HG03064 (cell line): ENCODE data around the gene GMCL2.
A peak's percentile ranks its signal among the peaks of the same experiment; 100 is the strongest.
"Not testable (repeated sequence)": the region's sequence is repeated elsewhere in the genome, so short reads cannot be mapped to it uniquely, and the experiment has no call there.

ENCODE experiments used
- ATAC-seq: cut with Tn5 transposase; IDR thresholded peaks from one replicate; pipeline ENCODE4 v1.9.1; 2021; ENCODE audit warnings: low read depth; ENCODE audit not compliant: unreplicated experiment

Gene GMCL2, protein sequence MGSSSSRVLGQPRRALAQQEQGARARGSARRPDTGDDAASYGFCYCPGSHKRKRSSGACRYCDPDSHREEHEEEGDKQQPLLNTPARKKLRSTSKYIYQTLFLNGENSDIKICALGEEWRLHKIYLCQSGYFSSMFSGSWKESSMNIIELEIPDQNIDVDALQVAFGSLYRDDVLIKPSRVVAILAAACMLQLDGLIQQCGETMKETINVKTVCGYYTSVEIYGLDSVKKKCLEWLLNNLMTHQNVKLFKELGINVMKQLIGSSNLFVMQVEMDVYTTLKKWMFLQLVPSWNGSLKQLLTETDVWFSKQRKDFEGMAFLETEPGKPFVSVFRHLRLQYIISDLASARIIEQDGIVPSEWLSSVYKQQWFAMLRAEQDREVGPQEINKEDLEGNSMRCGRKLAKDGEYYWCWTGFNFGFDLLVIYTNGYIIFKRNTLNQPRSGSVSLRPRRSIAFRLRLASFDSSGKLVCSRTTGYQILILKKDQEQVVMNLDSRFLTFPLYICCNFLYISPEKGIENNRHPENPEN

DNA sequence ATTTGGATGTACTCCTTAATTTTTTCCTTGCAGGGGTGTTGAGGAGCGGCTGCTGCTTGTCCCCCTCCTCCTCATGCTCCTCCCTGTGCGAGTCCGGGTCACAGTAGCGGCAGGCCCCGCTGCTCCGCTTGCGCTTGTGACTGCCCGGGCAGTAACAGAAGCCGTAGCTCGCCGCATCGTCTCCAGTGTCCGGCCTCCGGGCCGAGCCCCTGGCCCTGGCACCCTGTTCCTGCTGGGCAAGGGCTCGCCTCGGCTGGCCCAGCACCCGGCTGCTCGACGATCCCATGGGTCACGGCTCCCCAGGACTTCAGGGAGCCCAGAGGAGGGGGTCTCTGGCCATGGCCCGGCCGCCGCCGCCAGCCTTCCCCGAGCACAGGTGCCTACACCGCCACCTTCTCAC is at the start of gene GMCL2:
TSS of gene GMCL2 (minus strand) at position 358 of the 400 bp plus-strand sequence. CDS start at position 286, 72 bp downstream.
- no peak for ATAC-seq

DNA sequence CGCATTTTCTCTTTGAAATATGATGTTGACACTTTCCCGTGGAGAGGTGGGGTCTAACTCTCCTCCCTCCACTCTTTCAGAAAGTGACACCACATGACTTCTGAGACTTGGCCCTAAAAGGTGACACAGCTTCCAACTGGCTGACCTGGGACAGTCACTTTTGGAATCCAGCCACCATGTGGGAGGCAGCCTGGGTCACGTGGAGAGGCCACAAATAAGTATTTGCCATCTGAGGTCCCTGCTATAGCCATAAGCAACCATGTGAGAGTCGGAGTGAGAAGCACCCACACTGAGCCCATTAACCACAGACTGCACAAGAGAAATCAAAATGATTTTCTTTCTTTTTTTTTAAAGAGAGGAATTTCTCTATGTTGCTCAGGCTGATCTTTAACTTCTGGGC is 49.5 kb upstream of the GMCL2 start:
- no peak for ATAC-seq

DNA sequence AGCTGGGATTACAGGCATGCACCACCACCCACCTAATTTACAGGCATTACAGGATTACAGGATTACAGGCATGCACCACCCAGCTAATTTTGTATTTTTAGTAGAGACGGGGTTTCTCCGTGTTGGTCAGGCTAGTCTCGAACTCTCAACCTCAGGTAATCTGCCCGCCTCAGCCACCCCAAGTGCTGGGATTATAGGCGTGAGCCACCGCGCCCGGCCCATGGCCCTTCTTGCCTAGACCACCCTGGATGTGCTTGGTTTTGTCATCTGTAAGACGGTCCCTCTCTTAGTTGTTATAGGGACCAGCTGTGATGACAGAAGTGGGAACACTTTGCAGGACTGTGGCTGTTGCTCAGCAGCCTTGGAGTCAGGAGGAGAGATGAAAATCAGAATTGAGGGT is 49.0 kb upstream of the GMCL2 start:
- no peak for ATAC-seq

DNA sequence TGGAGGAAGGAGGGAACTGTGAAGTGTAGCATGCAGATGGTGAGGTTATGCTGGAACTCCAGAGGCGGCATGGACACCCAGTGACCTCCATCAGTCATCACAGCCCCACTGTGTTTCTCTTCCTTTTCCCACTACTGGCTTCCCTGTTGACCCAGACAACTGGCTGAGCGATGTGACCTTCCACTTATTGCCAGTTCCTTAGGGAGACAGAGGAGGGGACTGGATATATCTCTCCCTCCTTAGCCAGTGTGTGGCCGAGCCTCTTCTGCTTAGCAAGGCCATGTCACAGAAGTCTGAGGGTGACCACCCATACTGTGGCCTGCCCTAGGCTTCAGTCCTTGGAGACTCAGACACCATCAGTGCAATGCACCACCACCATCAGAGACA is 48.4 kb upstream of the GMCL2 start:
- ATAC-seq: no peak

DNA sequence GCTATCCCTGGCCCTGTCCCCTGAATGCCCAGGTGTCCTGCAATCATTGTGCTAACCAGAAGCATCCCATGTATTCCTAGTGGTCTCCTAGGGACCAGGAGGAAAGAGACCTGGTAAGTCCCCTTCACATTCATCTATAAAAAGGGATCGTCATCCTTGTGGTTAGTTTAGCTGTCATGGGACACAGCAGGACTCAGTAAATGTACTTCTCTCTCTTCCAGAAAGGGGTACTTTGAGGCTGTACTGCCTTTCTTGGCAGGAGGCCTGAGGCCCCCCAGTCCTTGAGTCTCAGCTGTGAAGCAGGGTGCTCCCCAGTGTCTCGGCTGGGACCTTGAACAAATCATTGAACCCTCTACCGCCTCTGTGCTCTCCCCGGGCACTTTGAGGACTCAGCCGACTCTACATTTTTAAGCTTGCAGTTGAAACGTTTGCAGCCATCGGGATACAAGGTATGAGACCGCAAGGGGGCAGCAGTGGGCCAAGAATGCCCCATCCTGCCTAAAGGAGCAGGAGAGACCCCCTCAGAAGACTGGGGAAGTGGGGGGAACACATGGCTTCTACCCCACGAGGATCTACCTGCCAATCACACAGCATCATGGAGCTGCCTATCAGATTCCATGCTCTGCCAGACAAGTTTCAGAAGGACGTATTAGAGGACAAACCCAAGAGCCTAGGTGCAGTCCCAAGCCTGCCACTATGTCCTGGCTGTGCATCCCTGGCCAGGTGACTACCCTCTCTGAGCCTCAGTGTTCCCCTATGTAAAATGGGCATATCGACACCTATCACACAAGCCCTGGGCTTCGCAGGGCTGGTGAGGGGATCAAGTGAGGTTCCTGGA is 47.8 kb upstream of the GMCL2 start:
- ATAC-seq: no peak

DNA sequence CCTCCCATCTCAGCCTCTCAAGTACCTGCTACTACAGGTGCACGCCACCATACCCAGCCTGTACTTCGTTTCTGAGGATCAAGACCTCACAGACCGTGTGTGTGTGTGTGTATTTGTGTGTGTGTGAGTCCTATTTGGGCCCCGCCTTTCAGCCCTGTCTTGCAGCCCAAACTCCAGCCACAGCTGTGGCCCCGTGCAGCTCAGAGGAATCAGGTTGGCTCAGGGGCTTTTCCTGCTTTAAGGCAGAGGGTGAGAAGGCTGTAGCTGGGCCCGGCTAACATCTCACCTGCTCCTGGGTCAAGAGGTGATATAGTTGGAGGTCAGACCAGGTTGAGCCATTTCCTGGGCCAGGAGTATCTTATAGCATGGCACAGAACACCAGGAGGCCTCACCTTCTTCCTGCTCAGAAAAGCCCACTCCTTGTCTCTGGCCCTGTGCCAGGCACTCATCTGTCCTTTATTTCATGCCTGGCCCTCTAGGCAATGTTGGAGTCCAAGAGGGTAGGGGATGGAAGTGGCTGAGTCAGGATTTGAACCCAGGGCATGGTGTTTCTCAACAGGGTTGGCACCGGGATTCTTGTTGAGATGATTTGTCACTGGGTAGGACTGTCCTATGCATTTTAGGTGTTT is 47.1 kb upstream of the GMCL2 start:
- ATAC-seq: no peak

DNA sequence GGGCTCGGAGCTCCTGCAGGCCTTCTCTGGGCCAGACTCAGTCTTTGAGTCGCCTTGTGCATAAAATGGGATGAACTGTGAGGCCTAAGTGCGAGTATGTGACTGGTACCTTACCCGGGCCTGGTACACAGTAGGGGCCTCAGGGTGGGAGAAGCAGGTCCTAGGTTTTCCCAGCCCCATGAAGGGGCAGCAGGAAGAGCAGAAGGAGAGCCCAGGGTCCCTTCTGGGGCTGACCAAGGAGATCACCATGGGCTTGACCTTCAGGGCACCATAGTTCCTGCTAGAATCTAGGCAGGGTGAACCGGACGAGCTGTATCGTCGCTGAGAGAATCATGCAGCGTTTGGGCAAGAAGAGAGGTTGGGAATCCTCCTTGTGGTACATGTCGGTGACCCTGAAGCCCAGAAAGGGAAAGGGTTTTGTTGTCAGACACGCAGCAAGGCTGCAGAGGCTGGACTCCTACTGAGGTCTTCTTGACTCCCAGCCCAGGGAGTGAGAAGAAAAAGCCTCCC is 45.8 kb upstream of the GMCL2 start:
- peak; percentile 28 for ATAC-seq

DNA sequence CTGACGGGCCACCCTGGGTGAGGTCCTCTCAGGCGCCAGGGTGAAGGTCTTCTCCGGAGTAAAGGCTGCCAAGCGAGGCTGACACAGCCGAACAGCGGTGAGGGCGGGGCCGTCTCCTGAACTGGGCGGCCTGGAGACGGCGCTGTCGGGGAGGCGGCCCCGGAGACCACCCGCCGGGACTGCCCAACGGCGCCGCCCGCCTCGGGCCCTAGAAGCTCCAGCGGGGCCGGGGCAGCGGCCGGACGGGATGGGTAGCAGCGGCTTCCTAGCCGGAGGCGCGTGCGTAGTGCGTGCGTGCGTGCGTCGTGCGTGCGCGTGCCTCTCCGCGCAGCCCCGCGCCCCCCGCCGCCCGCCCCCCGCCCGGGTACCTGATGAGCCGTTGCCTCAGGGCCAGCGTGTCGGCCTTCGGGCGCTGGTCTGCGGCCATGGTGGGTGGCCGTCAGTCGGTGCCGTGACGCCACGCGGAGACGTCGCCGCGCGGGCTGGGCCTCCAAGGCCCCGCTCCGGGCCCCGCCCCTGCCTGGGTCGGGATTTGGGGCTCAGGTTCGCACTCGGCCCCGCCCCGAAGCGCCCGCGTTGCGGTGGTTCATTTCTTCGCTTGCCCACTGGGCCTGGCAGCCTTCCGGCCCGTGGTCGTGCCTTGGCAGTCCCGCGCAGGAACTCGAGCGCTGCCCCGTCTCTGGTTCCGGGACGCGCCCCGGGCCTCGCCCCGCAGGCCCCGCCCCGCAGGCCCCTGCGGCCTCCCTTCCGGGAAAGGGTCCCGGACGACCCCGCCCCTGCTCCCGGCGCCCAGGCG is 45.2 kb upstream of the GMCL2 start, which contains the start of gene PHYKPL:
TSS of gene PHYKPL (minus strand) at position 679 of the 796 bp plus-strand sequence. CDS start at position 427, 252 bp downstream.
- ATAC-seq: peak; percentile 56

DNA sequence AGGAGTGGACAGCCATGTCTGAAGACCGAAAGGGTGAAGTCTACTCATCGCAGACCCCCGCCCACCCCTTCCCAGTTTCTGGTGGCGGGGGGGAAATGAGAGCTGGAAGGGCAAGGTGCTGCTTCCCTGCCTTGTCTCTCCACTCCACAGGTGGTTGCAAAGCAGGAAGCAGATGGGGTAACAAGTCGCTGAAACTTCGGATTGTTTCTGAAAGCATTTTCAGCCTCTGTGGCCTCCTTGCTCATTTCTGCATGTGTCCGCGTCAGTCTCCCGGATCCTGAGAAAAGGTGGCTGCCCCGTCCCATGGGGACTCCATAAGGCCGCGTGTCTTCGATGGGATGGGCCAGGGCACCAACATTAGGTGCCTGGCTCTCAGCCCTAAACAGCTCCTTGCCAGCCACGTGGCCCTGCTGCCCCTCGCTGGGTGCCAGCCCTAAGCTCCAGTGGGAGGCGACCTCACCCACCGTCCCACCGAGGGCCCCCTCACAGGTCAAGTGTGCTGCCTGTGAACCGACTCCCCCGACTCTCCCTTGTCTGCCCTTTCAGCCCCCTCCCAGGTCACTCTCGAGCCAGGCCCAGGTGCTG is 44.5 kb upstream of the GMCL2 start:
- ATAC-seq: peak; percentile 2

DNA sequence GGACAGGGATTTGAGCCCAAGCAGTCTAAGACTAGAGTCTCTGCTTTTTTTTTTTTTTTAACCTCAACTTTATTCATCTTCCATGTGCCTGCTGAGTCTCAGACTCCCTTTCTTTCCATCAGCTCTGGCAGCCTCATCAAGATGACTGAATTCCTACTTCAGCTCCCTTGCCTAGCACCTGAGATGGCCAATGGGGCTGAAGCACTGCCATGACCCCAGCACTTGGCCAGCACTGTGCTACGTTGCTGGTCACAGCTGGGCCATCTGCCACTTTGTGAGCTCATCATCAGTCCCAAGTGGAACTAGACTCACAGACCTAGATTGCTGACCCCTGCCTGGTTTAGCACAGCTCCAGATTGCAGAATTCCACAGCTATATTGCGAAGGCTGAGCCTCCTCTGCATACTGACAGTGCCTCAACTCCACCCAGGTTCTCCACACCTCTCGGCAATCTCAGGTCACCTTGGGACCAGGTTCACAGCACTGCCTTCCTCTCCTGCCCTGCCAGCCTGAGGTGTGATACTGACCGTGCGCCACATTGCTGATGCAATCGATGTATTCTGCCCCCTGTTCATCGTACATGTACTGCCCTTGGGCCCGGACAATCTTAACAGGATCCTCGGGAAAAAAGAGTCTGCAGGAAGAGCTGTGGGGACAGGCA is 43.8 kb upstream of the GMCL2 start:
- no peak for ATAC-seq

DNA sequence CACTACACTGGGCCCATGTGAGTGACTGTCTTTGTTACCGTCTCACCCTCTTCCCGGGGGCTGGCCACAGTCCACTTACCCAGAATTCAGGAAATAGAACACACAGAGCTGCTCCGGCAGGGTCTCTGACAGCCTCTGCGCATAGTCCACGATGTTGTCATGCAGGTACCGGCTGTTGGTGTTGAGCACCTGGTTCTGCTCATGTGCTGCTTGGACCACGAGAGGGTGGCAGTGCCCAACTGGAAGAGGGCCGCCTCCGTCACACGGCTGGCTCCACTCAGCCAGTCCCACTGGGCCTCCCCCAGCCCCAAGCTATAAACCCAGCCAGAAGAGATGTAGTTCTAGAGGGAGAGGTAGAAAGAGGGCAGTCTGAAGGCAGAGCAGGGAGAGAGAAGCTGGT is 42.7 kb upstream of the GMCL2 start:
- ATAC-seq: no peak

DNA sequence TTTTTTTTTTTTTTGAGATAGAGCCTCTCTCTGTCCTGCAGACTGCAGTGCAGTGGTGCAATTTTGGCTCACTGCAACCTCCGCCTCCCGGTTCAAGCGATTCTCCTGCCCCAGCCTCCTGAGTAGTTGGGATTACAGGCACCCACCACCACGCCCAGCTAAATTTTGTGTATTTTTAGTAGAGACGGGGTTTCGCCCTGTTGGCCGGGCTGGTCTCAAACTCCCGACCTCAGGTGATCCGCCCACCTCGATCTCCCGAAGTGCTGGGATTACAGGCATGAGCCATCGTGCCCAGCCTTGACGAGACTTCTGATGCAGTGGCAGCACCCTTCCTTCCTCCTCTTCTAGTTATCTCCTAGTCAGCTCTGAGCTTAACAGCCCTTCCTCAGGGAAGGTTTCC is 41.9 kb upstream of the GMCL2 start:
- ATAC-seq: not testable (repeated sequence)

DNA sequence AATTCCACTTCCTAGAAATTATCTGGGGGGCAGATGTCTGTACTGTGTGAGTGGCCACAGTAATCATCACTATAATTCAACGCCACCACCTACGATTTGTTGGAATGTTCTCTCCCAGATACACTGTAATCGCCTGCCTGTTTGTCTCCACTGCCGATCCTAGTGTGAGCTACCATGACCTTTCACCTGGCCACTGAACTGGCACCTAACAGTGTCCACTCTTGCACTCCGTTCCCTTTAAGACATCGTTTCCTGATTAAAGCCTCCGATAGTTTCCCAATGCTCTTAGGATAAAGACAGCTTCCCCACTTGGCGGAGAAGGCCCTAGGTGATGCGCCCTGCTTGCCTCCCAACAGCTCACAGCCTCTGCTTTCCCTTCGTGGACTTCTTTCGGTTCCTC is 41.4 kb upstream of the GMCL2 start:
- ATAC-seq: no peak

DNA sequence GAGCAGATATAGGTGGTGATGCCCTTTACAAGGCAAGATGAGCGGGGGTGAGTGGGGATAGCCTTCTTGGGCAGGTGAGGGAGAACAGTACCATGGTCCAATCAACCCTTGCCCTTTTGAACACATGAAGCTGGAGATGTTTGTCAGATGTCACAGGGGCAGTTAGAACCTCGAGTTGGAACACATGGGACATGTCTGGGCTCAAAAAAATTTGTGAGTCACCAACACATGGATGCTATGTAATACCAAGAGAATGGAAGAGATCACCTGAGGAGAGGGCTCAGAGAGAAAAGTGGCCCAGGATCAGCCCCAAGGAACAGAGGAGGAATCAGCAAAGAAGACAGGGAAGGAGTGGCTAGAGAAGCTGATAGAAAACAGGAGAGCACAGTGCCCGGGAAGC is 40.8 kb upstream of the GMCL2 start:
- no peak for ATAC-seq

DNA sequence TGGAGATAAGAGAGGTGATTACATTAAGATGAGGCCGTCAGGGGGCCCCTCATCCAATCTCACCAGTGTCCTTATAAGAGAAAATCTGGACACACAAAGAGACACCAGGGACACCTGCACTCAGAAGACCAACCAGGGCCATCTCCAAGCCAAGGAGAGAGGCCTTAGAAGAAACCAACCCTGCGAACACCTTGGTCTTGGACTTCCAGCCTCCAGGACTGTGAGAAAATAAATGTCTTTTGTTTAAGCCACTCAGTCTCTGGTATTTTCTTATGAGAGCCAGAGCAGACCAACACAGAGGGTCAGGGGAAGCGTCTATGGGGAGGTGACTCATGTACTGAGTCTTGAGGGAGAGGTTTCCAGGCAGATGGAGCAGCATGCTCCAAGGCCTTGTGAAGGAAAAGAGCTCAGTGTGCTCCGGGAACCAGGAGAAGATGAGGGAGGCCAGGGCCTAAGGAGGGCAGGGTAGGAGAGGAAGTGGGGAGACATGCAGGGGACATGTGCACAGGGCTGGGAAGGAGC is 40.0 kb upstream of the GMCL2 start:
- ATAC-seq: no peak

DNA sequence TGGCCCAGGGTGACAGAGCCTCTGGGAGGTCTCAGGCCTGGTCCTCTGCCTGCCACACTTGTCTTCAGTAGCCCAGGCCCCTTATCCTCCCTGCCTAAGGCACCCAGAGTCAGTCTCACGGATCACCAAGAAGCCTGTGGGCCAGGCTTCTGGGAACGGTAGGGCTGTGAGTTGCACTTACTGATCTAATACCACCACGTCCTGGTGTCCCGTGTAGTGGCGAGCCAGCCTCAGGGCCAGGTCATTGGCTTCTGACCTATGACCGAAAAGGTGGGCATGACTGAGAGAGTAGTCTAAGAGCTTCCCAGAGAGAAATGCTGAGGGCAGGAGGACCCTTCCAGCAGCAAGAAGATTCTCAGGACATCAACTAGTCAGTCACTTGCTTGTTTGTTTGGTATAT is 38.0 kb upstream of the GMCL2 start:
- no peak for ATAC-seq

DNA sequence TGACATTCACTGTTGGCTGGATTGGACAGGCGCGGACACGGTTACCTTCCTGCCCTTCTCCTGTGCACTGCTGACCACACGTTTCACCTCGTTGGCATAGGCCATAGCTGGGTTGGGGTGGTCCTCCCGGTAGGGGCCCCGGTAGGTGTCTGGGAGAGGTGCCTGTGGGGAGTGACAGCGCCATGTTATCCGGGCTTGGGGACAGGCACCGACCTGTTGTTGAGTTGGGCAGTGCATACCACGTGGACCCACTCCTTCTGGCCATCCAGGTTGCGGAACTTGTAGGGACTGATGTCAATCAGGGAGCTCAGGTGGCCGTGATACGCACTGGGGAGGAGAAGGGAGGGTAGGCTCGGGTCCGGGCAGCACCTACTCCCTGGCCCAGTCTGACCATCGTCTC is 37.2 kb upstream of the GMCL2 start:
- ATAC-seq: no peak

DNA sequence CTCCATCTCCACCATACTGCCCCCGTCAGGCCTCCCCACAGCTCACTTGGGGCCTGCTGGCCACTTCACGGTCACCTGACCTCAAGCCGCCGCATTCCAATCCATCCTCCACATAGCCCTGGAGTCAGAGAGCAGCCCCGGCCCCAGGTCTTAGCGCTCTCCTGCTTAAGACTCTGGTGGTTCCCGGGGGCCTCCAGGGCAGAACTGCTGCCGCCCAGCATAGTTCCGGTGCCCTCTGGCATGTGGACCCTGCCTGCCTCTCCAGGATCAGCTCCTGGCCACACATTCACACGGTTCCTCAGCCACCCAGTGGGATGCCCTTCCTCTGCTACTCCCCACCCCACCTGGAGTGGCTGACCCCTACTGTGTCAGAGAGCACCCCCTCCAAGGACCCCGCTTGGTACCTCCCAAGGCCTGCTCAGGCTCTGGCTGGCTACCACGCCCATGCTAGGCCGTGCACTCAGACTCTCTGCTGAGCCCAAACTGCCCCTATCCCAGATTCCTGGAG is 36.7 kb upstream of the GMCL2 start:
- no peak for ATAC-seq
